Gastroesophageal sphincter (tissue), 3 donors: ENCODE measurements around the gene SLC8A1.

Experiments
- POLR2A ChIP-seq, 2 donors: fragments of 450-650 bp; IDR thresholded peaks; one replicate each; pipeline ENCODE4 v1.6.1; 2017; ENCODE audit warnings: antibody characterized with exemption in 2 of 2, mild to moderate bottlenecking in 2 of 2, moderate library complexity in 1 of 2
- TF ChIP-seq, protein P1 (sequence below), 4 experiments: fragments of 200-600 bp in 2 of 4; fragments of 450-650 bp in 2 of 4; sonication (generic) in 1 of 4; IDR thresholded peaks; one replicate each; pipeline ENCODE4 v1.5.1; 2017 to 2019; ENCODE audit warnings: antibody characterized with exemption in 4 of 4, mild to moderate bottlenecking in 2 of 4, moderate library complexity in 2 of 4

DNA sequence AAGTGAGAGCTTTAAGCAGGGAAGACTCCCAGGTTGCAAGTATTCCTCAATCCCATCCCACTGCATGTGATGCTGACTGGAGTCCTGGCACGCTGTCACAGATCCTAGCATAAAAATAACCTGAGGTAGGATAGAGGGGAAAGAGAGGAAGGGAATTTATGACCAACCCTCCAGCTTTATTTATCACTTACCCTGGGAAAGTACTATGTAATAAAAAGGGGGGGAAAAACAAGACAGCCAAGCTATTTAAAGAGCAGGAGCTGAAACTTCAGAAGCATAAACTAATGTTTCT is 122.2 kb downstream of the SLC8A1 start:
- TF ChIP-seq, protein P1, sequence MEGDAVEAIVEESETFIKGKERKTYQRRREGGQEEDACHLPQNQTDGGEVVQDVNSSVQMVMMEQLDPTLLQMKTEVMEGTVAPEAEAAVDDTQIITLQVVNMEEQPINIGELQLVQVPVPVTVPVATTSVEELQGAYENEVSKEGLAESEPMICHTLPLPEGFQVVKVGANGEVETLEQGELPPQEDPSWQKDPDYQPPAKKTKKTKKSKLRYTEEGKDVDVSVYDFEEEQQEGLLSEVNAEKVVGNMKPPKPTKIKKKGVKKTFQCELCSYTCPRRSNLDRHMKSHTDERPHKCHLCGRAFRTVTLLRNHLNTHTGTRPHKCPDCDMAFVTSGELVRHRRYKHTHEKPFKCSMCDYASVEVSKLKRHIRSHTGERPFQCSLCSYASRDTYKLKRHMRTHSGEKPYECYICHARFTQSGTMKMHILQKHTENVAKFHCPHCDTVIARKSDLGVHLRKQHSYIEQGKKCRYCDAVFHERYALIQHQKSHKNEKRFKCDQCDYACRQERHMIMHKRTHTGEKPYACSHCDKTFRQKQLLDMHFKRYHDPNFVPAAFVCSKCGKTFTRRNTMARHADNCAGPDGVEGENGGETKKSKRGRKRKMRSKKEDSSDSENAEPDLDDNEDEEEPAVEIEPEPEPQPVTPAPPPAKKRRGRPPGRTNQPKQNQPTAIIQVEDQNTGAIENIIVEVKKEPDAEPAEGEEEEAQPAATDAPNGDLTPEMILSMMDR (IDR thresholded peaks at IDR 0.05): no peak
- TF ChIP-seq POLR2A (IDR thresholded peaks at IDR 0.05): no peak
